GM18517 (cell line): Measurements from ENCODE around the gene S100Z.
"Not testable (repeated sequence)": the region's sequence is repeated elsewhere in the genome, so short reads cannot be mapped to it uniquely, and the experiment has no call there.

Experiments
- ATAC-seq: cut with Tn5 transposase; IDR thresholded peaks from one replicate; pipeline ENCODE4 v1.9.1; 2021; ENCODE audit warnings: mild to moderate bottlenecking, moderate library complexity; ENCODE audit not compliant: unreplicated experiment

S100Z gene

DNA sequence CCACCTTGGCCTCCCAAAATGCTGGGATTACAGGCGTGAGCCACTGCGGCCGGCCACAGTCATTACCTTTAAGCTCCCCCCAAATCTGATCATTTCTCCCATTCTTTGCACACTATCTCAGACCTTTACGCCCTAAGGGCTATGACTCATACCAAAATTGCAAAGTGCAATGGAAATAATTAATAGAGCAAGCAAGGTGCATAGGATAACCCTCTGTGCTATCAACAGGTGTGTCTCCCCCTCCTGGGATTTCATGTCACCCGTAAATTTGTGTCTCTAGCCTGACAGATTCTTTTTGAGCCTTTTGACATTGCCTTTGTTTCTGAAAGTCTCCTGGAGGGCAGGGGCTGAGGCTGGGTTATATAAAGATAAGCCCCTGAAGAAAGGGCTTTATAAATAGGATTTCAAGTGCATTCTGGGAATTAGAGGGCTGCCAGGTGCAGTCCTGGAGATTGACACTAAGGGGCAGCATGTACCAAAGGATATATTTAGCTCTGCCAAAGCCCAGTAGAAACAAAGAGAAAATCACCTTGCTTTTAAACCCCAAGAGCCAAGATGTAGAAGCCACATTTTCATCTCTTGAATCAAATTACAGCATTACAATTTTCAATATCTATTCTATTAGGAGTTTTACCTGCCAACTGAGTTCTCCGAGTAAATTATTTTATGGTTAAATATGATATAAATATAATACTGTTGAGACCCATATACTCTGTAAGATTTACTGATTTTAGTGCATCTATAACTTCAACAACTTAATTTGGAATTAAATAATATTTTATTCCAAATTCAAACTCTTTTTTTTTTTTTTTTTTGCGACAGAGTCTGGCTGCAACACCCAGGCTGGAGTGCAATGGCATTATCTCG, 18.2 kb downstream of the S100Z start:
- ATAC-seq, result no peak

DNA sequence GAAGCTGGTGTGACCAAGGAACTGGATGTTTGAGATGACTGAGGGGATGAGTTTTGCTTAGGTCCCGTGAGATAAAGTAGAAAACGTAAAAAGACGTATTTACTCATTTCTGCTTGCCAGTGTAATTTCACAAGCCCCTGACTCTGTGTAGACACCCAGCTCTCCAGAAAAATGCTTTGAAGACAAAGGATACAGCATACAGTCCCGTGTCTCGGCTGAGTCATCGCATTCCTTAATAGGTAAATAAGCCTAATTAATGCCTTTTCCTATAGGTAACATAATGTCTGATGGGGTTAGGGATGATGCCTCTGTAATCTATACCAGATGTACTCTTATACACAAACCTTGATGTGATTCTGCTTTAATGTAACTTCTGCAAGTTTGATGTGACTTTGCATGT, 20.2 kb downstream of the S100Z start:
- no peak for ATAC-seq

DNA sequence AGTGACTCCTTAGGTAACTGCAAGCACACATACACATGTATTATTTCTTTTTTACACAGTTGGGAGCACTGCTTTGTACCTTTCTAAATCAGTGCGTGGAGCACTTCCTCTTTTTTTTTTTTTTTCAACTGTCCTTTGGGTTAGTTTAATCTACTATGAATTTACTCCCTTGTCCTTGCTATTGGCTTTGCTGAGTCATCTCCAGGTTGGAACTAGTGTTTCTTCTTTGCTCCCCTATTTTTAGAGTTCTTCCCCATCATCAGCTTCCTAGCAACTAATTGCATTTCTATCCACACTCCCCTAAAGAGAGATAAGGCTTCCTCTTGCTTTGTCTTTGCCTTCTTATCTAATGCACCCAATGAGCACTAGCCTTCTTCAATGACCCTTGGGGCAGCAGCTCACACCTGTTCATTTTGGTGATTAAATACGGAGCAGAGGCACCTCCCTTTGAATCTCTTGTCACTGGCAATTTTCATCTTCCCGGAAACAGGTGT, 24.3 kb downstream of the S100Z start:
- no peak for ATAC-seq

DNA sequence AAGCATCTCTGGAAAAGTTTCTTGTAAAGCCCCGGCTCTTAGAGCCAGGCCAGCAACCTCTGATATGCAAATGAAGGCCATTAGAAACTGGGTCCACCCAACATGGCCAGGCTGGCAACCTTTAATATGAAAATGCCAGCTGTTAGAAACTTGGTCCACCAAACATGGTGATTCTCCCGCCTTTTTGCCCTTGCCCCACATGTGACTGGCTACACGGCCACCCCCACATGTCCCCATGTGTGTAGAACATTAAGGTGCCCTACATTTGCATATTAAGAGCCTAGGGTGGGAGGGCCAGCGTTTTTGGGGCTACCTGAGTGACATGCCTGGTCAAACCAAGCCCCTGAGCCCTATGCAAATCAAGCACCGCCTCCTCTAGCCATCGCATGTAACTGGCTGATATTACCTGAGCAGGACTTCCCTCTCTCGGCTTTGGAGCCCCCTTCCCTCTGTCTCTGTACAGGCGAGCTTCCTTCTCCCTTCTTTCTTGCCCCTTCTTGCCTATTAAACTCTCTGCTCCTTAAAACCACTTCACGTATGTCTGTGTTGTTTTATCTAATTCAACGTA, 39.0 kb downstream of the S100Z start:
- ATAC-seq, result no peak

DNA sequence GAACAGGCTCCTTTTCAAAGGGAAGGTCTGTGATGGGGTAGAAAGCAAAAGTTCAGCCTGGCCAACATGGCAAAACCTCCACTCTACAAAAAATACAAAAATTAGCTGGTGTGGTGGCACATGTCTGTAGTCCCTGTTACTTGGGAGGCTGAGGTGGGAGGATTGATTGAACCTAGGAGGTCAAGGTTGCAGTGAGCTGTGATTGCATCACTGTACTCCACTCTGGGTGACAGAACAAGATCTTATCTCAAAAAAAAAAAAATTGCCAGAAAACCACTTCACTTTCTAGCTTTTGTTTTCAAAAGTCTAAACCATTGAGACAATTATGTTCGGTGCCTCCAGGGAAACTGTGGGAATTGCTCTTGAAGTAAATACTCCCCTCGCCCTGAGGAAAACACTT, 43.5 kb downstream of the S100Z start:
- ATAC-seq, result no peak

DNA sequence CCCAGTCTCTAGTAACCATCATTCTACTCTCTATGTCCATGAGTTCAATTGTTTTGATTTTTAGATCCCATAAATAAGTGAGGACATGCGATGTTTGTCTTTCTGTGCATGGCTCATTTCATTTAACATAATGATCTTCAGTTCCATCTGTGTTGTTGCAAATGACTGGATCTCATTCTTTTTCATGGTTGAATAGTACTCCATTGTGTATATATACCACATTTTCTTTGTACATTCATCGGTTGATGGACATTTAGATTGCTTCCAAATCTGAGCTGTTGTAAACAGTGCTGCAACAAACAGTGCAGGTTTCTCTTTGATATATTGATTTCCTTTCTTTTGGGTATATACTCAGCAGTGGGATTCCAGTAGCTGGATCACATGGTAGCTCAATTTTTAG, 46.4 kb downstream of the S100Z start:
- ATAC-seq, result no peak

DNA sequence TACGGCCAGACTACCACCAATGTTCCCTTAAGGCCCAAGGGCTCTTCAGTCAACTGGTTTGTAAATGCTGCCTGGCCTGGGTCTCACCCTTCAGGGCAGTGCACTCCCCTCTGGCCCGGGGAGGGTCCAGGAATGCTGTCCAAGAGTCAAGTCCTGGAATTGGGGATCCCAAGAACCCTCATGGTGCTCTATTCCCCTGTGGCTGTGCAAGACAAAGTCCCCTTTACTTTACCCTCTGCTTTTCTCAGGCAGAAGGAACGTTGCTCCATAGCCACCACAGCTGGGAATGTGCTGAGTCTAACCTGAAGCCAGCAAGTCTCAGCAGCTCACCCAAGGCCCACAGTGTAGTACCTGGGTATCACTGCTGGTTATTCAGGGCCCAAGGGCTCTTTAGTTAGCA, 51.7 kb downstream of the S100Z start:
- no peak for ATAC-seq

DNA sequence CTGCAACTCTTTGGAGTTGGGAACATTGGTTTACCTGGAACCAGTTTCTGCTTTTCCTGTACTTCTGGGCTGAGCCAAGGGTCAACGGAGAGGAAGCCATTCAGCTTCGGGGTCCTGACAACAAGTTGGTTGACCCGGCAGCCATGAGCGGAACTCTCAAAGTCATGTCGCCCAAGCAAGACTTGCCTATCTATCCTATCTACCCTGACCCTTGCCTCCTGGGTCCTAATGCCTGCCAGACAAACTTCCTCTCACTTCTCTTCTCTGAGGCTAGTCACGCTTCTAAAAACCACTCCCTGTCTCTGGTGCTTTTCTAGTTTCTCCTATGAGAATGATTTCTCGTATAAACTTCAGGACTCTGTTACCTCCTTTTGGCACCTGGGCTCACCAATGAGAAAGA, 58.4 kb downstream of the S100Z start:
- ATAC-seq, result no peak

DNA sequence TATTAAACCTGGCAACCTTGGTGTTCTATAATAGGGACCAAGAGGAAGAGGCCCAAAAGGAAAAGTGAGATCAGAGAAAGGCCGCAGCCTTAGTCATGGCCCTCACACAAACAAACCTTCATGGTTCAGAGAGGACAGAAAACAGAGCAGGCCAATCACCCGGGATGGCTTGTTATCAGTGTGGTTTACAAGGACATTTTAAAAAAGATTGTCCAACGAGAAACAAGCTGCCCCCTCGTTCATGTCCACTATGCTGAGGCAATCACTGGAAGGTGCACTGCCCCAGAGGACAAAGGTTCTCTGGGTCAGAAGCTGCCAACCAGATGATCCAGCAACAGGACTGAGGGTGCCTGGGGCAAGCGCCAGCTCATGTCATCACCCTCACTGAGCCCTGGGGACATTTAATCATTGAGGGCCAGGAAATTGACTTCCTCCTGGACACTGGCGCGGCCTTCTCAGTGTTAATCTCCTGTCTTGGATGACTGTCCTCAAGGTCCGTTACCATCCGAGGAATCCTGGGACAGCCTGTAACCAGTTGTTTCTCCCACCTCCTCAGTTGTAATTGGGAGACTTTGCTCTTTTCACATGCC, 60.6 kb downstream of the S100Z start:
- ATAC-seq, result not testable (repeated sequence)

DNA sequence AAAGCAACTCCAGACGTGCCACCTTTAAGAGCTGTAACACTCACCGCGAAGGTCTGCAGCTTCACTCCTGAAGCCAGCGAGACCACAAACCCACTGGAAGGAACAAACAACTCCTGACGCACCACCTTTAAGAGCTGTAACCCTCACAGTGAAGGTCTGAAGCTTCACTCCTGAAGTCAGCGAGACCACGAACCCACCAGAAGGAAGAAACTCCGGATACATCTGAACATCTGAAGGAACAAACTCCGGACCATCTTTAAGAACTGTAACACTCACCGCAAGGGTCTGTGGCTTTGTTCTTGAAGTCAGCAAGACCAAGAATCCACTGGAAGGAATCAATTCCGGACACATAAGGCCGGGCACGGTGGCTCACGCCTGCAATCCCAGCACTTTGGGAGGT, 64.9 kb downstream of the S100Z start:
- ATAC-seq, result not testable (repeated sequence)

DNA sequence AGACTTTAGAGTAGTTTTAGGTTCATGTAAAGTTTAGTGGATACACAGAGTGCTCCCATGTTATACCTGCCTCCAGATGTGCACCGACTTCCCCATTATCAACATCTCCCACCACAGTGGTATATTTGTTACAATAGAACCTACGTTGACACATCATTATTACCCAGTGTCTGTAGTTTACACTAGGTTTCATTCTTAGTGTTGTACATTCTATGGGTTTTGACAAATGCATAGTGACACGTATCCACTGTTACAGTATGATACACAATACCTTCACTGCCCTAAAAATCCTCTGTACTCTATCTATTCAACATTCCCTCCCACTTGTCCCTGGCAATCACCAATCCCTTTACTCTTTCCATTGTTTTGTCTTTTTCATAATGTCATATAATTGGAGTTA, 68.7 kb downstream of the S100Z start:
- no peak for ATAC-seq

DNA sequence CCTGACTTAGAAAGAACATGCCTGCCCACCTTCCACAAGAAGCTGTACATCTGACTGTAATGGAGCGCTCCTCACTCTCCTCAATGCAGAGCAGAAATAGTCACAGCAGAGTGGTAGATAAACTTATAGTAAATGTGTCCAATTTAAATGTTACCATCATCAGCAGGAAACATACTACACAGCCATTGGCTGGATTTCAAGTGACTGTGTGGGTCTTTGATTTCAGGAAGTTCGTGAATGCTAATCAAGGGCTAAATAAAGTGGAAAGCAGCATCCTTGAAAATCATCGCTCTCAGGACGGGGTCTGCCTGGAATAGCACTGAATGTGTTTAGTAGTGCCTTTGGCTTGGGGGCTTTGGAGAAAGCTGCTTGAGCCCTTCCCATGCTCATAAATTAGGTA, 70.7 kb downstream of the S100Z start:
- ATAC-seq, result no peak

DNA sequence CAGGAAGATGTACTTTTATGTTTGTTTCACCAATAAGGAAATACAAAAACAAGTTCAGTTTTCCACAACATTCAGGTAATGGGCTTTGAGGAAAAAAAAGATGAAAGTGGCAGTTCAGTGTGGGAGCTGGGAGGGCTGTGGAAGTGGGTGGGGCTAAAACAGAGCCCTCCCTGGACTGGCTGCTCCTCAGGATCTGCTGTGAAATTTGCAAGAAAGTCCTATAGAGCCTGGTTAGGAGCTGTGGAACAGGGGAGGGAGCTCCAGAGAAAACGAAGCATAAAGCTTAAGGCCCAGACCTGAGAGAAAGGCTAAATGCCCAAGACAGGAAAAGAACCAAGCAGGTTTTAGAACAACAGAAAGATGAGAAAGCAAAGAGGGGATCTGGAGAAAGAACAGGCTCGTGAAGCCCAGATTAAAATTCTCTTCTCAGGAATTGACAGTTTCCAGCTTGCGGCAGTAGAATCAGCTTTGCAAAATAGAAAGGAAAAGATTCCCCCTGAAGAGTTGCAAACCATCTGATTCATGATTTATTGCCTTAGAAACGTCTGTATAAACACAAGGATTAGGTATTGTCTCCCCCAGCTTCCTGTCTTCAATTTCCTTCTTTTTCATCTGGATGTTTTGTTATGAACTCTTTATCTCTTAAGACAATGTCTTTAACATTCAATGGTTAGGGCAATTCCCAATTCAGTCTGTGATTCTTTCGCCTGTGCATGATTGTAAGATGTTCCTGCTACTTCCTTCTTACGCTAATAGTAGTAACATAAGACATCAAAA, 76.7 kb downstream of the S100Z start:
- ATAC-seq, result no peak

DNA sequence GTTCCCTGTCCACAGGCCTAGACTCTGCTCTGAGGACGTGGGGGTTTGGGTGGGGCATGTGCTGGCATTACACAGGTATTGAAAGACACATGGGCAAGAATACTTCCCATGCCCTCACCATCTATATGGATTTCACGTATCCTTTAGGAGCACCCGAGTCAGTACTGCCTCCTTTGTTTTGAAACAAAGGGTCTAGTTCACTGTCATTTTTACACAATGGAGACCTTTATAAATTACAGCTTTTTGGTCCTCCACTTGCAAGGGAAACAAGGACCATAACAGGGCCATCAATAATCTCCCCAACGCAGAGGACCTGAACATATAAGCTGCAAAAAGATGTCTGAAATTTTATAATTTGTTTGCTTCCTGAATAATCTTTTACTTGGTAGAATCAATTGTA, 78.1 kb downstream of the S100Z start:
- no peak for ATAC-seq

DNA sequence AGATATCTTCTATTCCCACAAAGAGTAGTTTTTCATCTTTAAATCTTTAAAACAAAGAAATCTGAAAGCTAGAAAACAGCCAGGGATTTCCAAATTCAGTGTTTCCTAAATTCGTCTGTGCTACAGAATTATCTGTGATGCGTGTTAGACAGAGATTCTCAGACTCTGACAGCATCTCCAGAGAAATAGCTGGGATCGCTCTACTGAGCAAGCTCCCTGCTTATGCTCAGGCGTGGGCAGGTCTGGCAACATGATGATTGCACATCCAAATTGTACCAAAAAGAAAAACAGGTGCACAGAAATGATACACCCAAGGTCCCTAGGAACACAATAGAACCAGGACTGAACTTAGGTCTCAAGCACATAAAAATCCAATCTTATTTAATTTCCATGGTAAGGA, 80.3 kb downstream of the S100Z start:
- no peak for ATAC-seq

DNA sequence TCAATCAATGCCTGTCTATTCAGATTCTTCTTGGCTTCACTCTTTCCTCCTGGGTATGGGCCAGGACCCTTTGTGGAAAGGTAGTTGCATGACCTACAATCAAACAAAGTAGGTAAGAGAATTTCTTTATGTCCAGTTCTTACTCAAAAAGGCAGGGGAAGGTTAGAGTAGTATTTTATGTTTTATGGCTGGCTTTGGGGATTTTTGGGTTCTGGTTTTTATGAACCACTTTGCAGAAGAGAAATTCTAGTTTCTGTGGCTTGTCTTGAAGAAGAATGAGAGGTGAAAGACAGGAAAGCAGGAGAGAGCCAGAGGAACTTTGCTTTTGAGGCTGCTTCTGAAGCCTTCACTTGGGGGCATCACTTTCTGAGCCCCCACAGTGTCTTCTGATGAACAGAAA, 88.4 kb downstream of the S100Z start:
- no peak for ATAC-seq

DNA sequence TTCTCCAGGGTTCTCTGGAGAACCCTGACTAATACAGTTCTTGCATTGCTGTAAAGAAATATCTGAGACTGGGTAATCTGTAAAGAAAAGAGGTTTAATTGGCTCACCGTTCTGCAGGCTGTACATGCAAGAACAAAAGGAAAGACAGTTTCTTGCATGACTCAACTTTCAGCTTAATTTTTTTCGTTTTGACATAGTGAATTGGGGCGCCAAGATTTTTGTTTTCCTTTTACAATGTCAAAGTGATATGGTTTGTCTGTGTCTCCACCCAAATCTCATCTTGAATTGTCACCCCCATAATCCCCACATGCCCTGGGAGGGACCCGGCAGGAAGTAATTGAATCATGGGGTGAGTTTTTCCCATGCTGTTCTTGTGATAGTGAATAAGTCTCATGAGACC, 91.2 kb downstream of the S100Z start:
- no peak for ATAC-seq

DNA sequence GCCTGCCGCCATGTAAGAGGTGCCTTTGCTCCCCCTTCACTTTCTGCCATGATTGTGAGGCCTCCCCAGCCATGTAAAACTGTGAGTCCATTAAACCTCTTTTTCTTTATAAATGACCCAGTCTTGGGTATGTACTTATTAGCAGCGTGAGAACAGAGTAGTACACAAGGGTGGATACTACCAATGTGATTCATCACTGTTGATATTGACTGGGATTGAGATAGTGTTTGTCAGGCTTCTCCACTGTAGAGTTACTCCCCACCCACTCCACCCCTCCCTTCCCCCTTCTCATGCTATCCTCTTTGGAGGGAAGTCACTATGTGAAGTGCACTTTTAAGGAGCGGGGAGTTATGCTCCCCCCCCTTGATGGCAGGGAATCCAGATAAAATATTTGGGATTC, 91.6 kb downstream of the S100Z start:
- no peak for ATAC-seq

DNA sequence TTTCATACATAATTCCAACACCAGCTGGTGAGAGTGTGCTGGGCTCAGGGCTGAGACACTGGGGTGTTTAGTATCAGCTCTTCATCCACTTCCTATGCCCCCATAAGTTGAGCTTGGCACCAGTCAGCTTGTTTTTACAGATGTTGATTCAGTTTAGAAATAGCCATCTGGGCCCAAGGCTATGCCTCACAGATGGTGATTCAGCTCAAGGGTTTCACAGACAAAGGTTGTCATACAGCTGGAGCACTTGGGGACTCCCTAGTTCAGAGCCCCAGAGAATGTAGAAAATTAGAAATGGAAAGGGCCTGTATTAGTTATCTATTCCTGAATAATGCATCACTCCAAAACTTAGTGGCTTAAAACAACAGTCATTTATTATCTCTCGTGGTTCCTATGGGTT, 92.8 kb downstream of the S100Z start:
- ATAC-seq, result no peak

DNA sequence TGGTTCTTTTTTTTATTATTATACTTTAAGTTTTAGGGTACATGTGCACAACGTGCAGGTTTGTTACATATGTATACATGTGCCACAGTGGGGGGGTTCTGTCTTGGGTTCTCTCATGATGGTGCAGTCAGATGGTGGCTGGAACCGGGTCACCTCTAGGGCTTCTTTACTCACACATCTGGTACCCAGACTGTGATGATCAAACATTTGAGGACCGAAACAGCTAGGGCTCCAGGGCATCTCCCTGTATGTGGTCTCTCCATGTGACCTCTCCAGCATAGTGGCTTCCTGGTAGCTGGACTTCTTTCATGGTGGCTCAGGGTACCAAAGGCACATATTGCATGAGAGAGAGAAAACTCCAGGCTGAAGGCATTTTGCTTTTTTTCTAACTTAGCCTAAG, 93.2 kb downstream of the S100Z start:
- no peak for ATAC-seq

DNA sequence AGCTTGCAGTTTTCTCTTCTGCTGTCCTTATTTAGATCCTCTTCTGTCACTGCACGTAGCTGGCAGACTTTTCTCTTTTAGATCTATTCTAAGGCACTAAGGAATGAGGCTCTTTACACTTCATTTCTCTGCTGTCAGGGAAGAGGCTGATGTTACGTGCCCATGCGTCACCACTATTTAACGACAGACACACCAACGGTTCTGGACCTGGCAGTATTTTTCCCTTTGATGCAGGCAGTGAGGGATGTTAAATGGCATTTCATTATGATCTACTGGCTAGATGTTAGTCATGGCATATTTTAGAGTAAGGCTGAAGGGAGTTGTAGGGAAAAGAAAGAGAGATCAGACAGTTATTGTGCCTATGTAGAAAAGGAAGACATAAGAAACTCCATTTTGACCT, 94.8 kb downstream of the S100Z start:
- no peak for ATAC-seq
